H1 (cell line): ENCODE results near the gene SKA1. TPM values are rescaled to one million over a fixed set of nuclear protein-coding genes. Genes with fewer than 3 reads are reported as not detected.

Experiments used
- CTCF ChIA-PET: fragments of 300-600 bp; sonication (Branson Sonifier 250); formaldehyde crosslinking; loops from one replicate; lab custom pipeline; 2021; ENCODE audit not compliant: partially characterized antibody; lab: Charles Lee
- POLR2A ChIA-PET: fragments of 300-600 bp; sonication (Branson Sonifier 250); formaldehyde crosslinking; loops from one replicate; lab custom pipeline; 2021; ENCODE audit warnings: inconsistent platforms; ENCODE audit not compliant: partially characterized antibody; lab: Charles Lee
- DNase-seq, 2 experiments: peaks; one replicate each; pipeline versions ENCODE4 v3.0.0 to v3.0.0-alpha.2; 2010 to 2022; ENCODE audit warnings: low spot score in 2 of 2, low read depth in 1 of 2, mixed read lengths in 1 of 2
- FAIRE-seq: peaks from 2 replicates; lab custom pipeline; 2011; peaks lifted over from hg19 to GRCh38; lab: Jason Lieb, UNC
- H2AFZ ChIP-seq: 2 replicates; pipeline ENCODE4 v1.8.1; 2012; ENCODE audit warnings: low read length, inconsistent platforms
- H2AK5ac ChIP-seq: 2 replicates; pipeline ENCODE4 v1.6.1; 2013; ENCODE audit warnings: low read depth, low read length
- H2BK120ac ChIP-seq: replicated peaks from 2 replicates; pipeline ENCODE3; 2013; ENCODE audit warnings: low read depth, low read length, inconsistent platforms
- H2BK12ac ChIP-seq: 2 replicates; pipeline ENCODE4 v1.6.1; 2013; ENCODE audit warnings: low read depth, low read length
- H2BK15ac ChIP-seq: 2 replicates; pipeline ENCODE4 v1.6.1; 2013; ENCODE audit warnings: low read length
- H2BK20ac ChIP-seq: 2 replicates; pipeline ENCODE4 v1.6.1; 2013; ENCODE audit warnings: low read length
- H2BK5ac ChIP-seq: 2 replicates; pipeline ENCODE4 v1.6.1; 2013; ENCODE audit warnings: low read depth, low read length
- H3K14ac ChIP-seq: 2 replicates; pipeline ENCODE4 v1.6.1; 2013; ENCODE audit warnings: inconsistent platforms; ENCODE audit not compliant: insufficient read length
- H3K18ac ChIP-seq: 2 replicates; pipeline ENCODE4 v1.6.1; 2013; ENCODE audit warnings: low read length; ENCODE audit errors: extremely low read depth
- H3K23ac ChIP-seq: 2 replicates; pipeline ENCODE4 v1.6.1; 2013; ENCODE audit warnings: inconsistent platforms; ENCODE audit not compliant: insufficient read length
- H3K23me2 ChIP-seq: 2 replicates; pipeline ENCODE4 v1.6.1; 2013; ENCODE audit warnings: low read depth, low read length
- H3K27ac ChIP-seq: 2 replicates; pipeline ENCODE4 v1.6.1; 2011; ENCODE audit warnings: low read depth, low read length, inconsistent platforms
- H3K27me3 ChIP-seq, 4 experiments: replicated peaks in 1 of 4; 1 replicate in 1 of 4; 2 replicates in 3 of 4; pipeline versions ENCODE4 v1.6.1 to v1.8.1; 2011 to 2013; ENCODE audit warnings: low read length in 3 of 4, mild to moderate bottlenecking in 3 of 4, inconsistent platforms in 2 of 4, mixed read lengths in 2 of 4, moderate library complexity in 1 of 4; ENCODE audit not compliant: control insufficient read depth in 3 of 4, insufficient read depth in 3 of 4; ENCODE audit errors: extremely low read depth in 1 of 4
- H3K36me3 ChIP-seq, 4 experiments: 2 replicates each; pipeline versions ENCODE4 v1.6.1 to v1.8.1; 2011 to 2013; ENCODE audit warnings: mild to moderate bottlenecking in 4 of 4, low read length in 3 of 4, moderate library complexity in 2 of 4, control low read depth in 1 of 4, inconsistent platforms in 1 of 4; ENCODE audit not compliant: insufficient read depth in 4 of 4, control insufficient read depth in 2 of 4
- H3K4ac ChIP-seq: replicated peaks from 2 replicates; pipeline ENCODE3; 2013; ENCODE audit warnings: low read length, low read depth, mixed read lengths, inconsistent platforms; ENCODE audit not compliant: insufficient read length
- H3K4me1 ChIP-seq, 4 experiments: replicated peaks in 1 of 4; 1 replicate in 1 of 4; 2 replicates in 3 of 4; pipeline versions ENCODE4 v1.6.1 to v1.8.1; 2011 to 2013; ENCODE audit warnings: low read length in 3 of 4, inconsistent platforms in 2 of 4, mixed read lengths in 1 of 4; ENCODE audit not compliant: insufficient read depth in 4 of 4, control insufficient read depth in 3 of 4
- H3K4me2 ChIP-seq, 2 experiments: 2 replicates each; pipeline versions ENCODE4 v1.6.1 to v1.8.1; 2011 to 2013; ENCODE audit warnings: low read depth in 2 of 2, low read length in 2 of 2, control low read depth in 1 of 2, inconsistent platforms in 1 of 2, mild to moderate bottlenecking in 1 of 2; ENCODE audit not compliant: insufficient read depth in 1 of 2
- H3K4me3 ChIP-seq, 4 experiments: fragments of 200-600, 300-600 bp in 1 of 4; sonication (generic), shearing (Covaris generic), sonication (Bioruptor Twin) in 1 of 4; 2 replicates each; pipeline versions ENCODE4 v1.5.1 to v1.8.1; 2011 to 2016; ENCODE audit warnings: low read length in 4 of 4, low read depth in 3 of 4, control low read depth in 2 of 4, inconsistent platforms in 2 of 4, mild to moderate bottlenecking in 2 of 4, mixed read lengths in 1 of 4, moderate library complexity in 1 of 4; ENCODE audit not compliant: insufficient read depth in 2 of 4; ENCODE audit errors: extremely low read depth in 1 of 4
- H3K56ac ChIP-seq: replicated peaks from 2 replicates; pipeline ENCODE3; 2013; ENCODE audit warnings: low read depth, mild to moderate bottlenecking, mixed read lengths, low read length, inconsistent platforms; ENCODE audit not compliant: insufficient read length
- H3K79me1 ChIP-seq: 2 replicates; pipeline ENCODE4 v1.6.1; 2013; ENCODE audit warnings: low read depth, low read length, control low read depth
- H3K79me2 ChIP-seq, 2 experiments: 2 replicates each; pipeline versions ENCODE4 v1.6.1 to v1.8.1; 2012 to 2013; ENCODE audit warnings: low read length in 2 of 2, mild to moderate bottlenecking in 2 of 2, inconsistent platforms in 1 of 2; ENCODE audit not compliant: insufficient read depth in 2 of 2, control insufficient read depth in 1 of 2
- H3K9ac ChIP-seq, 4 experiments: replicated peaks in 1 of 4; 1 replicate in 1 of 4; 2 replicates in 3 of 4; pipeline versions ENCODE4 v1.6.1 to v1.8.1; 2011 to 2013; ENCODE audit warnings: low read depth in 3 of 4, low read length in 3 of 4, control low read depth in 2 of 4, mild to moderate bottlenecking in 2 of 4, moderate library complexity in 2 of 4, inconsistent platforms in 1 of 4; ENCODE audit errors: extremely low read depth in 1 of 4
- H3K9me3 ChIP-seq, 2 experiments: 2 replicates each; pipeline versions ENCODE4 v1.6.1 to v1.8.1; 2012 to 2013; ENCODE audit warnings: mild to moderate bottlenecking in 2 of 2, moderate library complexity in 2 of 2, control low read depth in 1 of 2, inconsistent platforms in 1 of 2, low read depth in 1 of 2, low read length in 1 of 2, mixed read lengths in 1 of 2; ENCODE audit not compliant: insufficient read depth in 2 of 2
- H4K20me1 ChIP-seq, 2 experiments: replicated peaks in 1 of 2; 2 replicates each; pipeline versions ENCODE3 to v1.8.1; 2011 to 2013; ENCODE audit warnings: inconsistent platforms in 2 of 2, low read length in 2 of 2, mild to moderate bottlenecking in 1 of 2; ENCODE audit not compliant: insufficient read depth in 2 of 2, control insufficient read depth in 1 of 2
- H4K5ac ChIP-seq: 2 replicates; pipeline ENCODE4 v1.6.1; 2013; ENCODE audit warnings: low read length, low read depth, mixed read lengths, inconsistent platforms; ENCODE audit not compliant: insufficient read length
- H4K8ac ChIP-seq: 2 replicates; pipeline ENCODE4 v1.8.0; 2013; ENCODE audit warnings: mild to moderate bottlenecking, moderate library complexity, low read length, inconsistent platforms; ENCODE audit not compliant: insufficient read depth; ENCODE audit errors: extremely low read depth
- H4K91ac ChIP-seq: replicated peaks from 2 replicates; pipeline ENCODE3; 2013; ENCODE audit warnings: low read length, mixed read lengths, inconsistent platforms; ENCODE audit not compliant: insufficient read length
- BACH1 ChIP-seq: IDR thresholded peaks from 2 replicates; pipeline ENCODE4 v1.6.1; 2012; ENCODE audit warnings: low read length, improper control_type of control experiment
- CBX5 ChIP-seq: fragments of 300-800, 300-1000 bp; sonication (generic); IDR thresholded peaks from 2 replicates; pipeline ENCODE4 v1.7.1; 2016; ENCODE audit warnings: antibody characterized with exemption, low read length, low read depth
- HDAC2 ChIP-seq, 2 experiments: fragments of 300-600 bp in 1 of 2; sonication (generic) in 1 of 2; IDR thresholded peaks; 2 replicates each; pipeline ENCODE4 v1.6.1; 2011 to 2012; ENCODE audit warnings: low read depth in 2 of 2, low read length in 2 of 2, mild to moderate bottlenecking in 2 of 2, moderate library complexity in 2 of 2, borderline replicate concordance in 1 of 2, inconsistent platforms in 1 of 2
- KDM1A ChIP-seq: fragments of 200-600, 300-600 bp; sonication (generic); IDR thresholded peaks from 2 replicates; pipeline ENCODE4 v1.7.1; 2016; ENCODE audit warnings: mild to moderate bottlenecking, low read length, borderline replicate concordance
- KDM5A ChIP-seq: fragments of 200-600 bp; IDR thresholded peaks from 2 replicates; pipeline ENCODE4 v1.7.1; 2012; ENCODE audit warnings: mild to moderate bottlenecking, low read length, inconsistent platforms, mixed read lengths
- SP4 ChIP-seq: IDR thresholded peaks from 2 replicates; pipeline ENCODE4 v1.6.1; 2012; ENCODE audit warnings: low read length, inconsistent platforms
- TCF12 ChIP-seq: IDR thresholded peaks from 2 replicates; pipeline ENCODE4 v1.6.1; 2011; ENCODE audit warnings: low read depth, mild to moderate bottlenecking, low read length
- USF2 ChIP-seq: IDR thresholded peaks from 2 replicates; pipeline ENCODE4 v1.6.1; 2011; ENCODE audit warnings: low read length, improper control_type of control experiment
- WGBS, 2 experiments: shearing (Covaris generic) in 1 of 2; methylation state at CpG; one replicate each; pipeline versions ENCODE4 v1.1.6 to v1.1.7; 2013 to 2015; ENCODE audit warnings: low lambda C conversion rate in 2 of 2, mixed read lengths in 2 of 2, inconsistent platforms in 1 of 2, low coverage in 1 of 2, missing lambda C conversion rate in 1 of 2; ENCODE audit not compliant: insufficient replicate concordance in 2 of 2, insufficient coverage in 1 of 2, insufficient read length in 1 of 2; ENCODE audit errors: extremely low coverage in 1 of 2, missing lambda C conversion rate in 1 of 2; 5-methylcytosine and 5-hydroxymethylcytosine counted together
- polyA plus RNA-seq, 7 experiments: library from polyadenylated mRNA; depleted of rRNA in 3 of 7; stranded (reverse) in 5 of 7; unstranded in 2 of 7; fragments of >200 nt in 5 of 7; fragments of 200-250 nt in 2 of 7; gene quantifications; 1 replicate in 5 of 7; 2 replicates in 1 of 7; 4 replicates in 1 of 7; pipeline versions ENCODE4 v1.2.1 to v1.2.3, GENCODE V29; 2011 to 2013; ENCODE audit warnings: missing spikeins in 2 of 7, mixed read lengths in 2 of 7
- total RNA-seq: library from RNA; stranded (reverse); fragmentation: NEBNext Ultra II Directional; extraction: Animal tissue kit (Norgen Biotek cat#: 25700); gene quantifications from 2 replicates; pipeline ENCODE4 v1.2.1, GENCODE V29; 2021

The SKA1 gene
- total and polyA plus RNA-seq, 2 of the 8 experiments (the other 6 are each of a cell fraction or from before 2014, with no cell fraction given) = 8.6 to 22.9 TPM

GRCh38 chr18:50396005-50396660 is 21.3 kb downstream of the SKA1 start:
- CTCF ChIA-PET = no interaction called here
- H4K91ac ChIP-seq = no peak overlapping the region
- no peak overlapping the region for H2BK20ac ChIP-seq
- H2BK15ac ChIP-seq = no peak overlapping the region
- DNase-seq (no peak), FAIRE-seq (no peak)
- H3K4me2 ChIP-seq = no peak overlapping the region
- H3K4ac ChIP-seq = no peak overlapping the region
- no peak overlapping the region for H2BK5ac ChIP-seq
- no peak overlapping the region for H2BK120ac ChIP-seq
- H3K14ac ChIP-seq = no peak overlapping the region
- H3K18ac ChIP-seq = no peak overlapping the region
- H3K56ac ChIP-seq = no peak overlapping the region
- H3K4me3 ChIP-seq = no peak overlapping the region
- H2AK5ac ChIP-seq = no peak overlapping the region
- no peak overlapping the region for H4K8ac ChIP-seq
- POLR2A ChIA-PET = no interaction called here
- H3K36me3 ChIP-seq = peaks cover 0 to 2% (median 0%) of the 10 kb centered on the region in 4 experiments; a peak in 3 of 8 replicates
- no peaks in the 10 kb centered on the region for H4K20me1 ChIP-seq
- no peaks in the 10 kb centered on the region for H3K79me2 ChIP-seq
- no peaks in the 10 kb centered on the region for H3K9me3 ChIP-seq
- no peaks in the 10 kb centered on the region for H3K23me2 ChIP-seq
- H3K27ac ChIP-seq = no peak overlapping the region
- H2BK12ac ChIP-seq = no peak overlapping the region
- H3K27me3 ChIP-seq = peaks cover 0 to 7% (median 4%) of the 10 kb centered on the region in 4 experiments; a peak in 3 of 7 replicates
- H3K23ac ChIP-seq = no peak overlapping the region
- no peak overlapping the region for H2AFZ ChIP-seq
- no peaks in the 10 kb centered on the region for H3K79me1 ChIP-seq
- H3K4me1 ChIP-seq = peaks cover 5 to 20% (median 13%) of the 10 kb centered on the region in 4 experiments; a peak in 6 of 7 replicates
- no peak overlapping the region for H4K5ac ChIP-seq
- WGBS, 2 experiments = 91% methylated on average over 5 of the region's 5 CpGs; no CpG with 5 or more reads in 1 of the 2 experiments
- H3K9ac ChIP-seq = no peak overlapping the region
- TF ChIP-seq KDM1A (no peak), SP4 (no peak), HDAC2 (IDR thresholded peaks at IDR 0.05; ENCODE audit: borderline replicate concordance in 1 of 2, low read depth in 2 of 2, low read length in 2 of 2) (no peak), KDM5A (no peak), TCF12 (no peak), BACH1 (no peak), USF2 (no peak), CBX5 (no peak)
